Breast epithelium (tissue), 4 donors: Measurements from ENCODE around the gene DNAJC5G. TPM values are rescaled to one million over a fixed set of nuclear protein-coding genes. Genes with fewer than 3 reads are reported as not detected.

Source experiments
- DNase-seq, 2 donors: peaks; one replicate each; pipeline ENCODE4 v3.0.0-alpha.2; 2019; ENCODE audit warnings: low spot score in 2 of 2
- H3K27ac ChIP-seq, 2 donors: fragments of 200-600 bp; sonication (generic) in 1 of 2; one replicate each; pipeline ENCODE4 v1.5.1; 2016 to 2019; ENCODE audit warnings: mild to moderate bottlenecking in 1 of 2
- H3K27me3 ChIP-seq, 2 donors: fragments of 200-600 bp; sonication (generic) in 1 of 2; one replicate each; pipeline versions ENCODE4 v1.5.1 to v1.6.0; 2017 to 2019; ENCODE audit warnings: control low read depth in 1 of 2, mild to moderate bottlenecking in 1 of 2
- H3K36me3 ChIP-seq: fragments of 200-600 bp; one replicate; pipeline ENCODE4 v1.5.1; 2019
- H3K4me1 ChIP-seq, 2 donors: fragments of 200-600 bp; sonication (generic); one replicate each; pipeline ENCODE4 v1.5.1; 2016 to 2019; ENCODE audit warnings: control low read depth in 1 of 2
- H3K4me3 ChIP-seq, 3 donors: fragments of 200-600 bp; sonication (generic); 1 replicate in 2 of 3; 2 replicates in 1 of 3; pipeline ENCODE4 v1.5.1; 2016 to 2019; ENCODE audit warnings: mild to moderate bottlenecking in 3 of 3, moderate library complexity in 2 of 3
- H3K9me3 ChIP-seq, 2 donors: fragments of 200-600 bp; sonication (generic) in 1 of 2; one replicate each; pipeline ENCODE4 v1.5.1; 2016 to 2019; ENCODE audit warnings: control low read depth in 1 of 2
- POLR2A ChIP-seq: fragments of 450-650 bp; IDR thresholded peaks from one replicate; pipeline ENCODE4 v1.6.1; 2016; ENCODE audit warnings: antibody characterized with exemption, mild to moderate bottlenecking, moderate library complexity
- POLR2AphosphoS5 ChIP-seq, 3 donors: sonication (generic); formaldehyde crosslinking; IDR thresholded peaks; one replicate each; pipeline ENCODE4 v1.6.1; 2017; ENCODE audit warnings: antibody characterized with exemption in 3 of 3
- intact Hi-C: fragments of 100-400 bp; cut with DNase I; formaldehyde crosslinking; loops from one replicate; pipeline ENCODE4 v1.15.1; 2023; ENCODE audit warnings: low total_unique reads
- total RNA-seq, 3 donors: library from RNA; depleted of rRNA; stranded (reverse); fragments of >200 nt; gene quantifications; one replicate each; pipeline ENCODE4 v1.1.0, GENCODE V29; 2016
- TF ChIP-seq, protein P1 (sequence below), 3 donors: fragments of 450-650 bp; IDR thresholded peaks; one replicate each; pipeline ENCODE4 v1.5.1; 2016 to 2017; ENCODE audit warnings: antibody characterized with exemption in 3 of 3, mild to moderate bottlenecking in 3 of 3, moderate library complexity in 3 of 3

DNAJC5G gene
- total RNA-seq, 3 donors from 2014 or later, result not detected

- intact Hi-C loops, result loop anchor here (5.0 kb wide), 1 partner anchor 774 kb away; no protein-coding TSS in a partner anchor
- peak; percentile 92 to 95 for DNase-seq
- TF ChIP-seq POLR2A, result peak; percentile 93
- TF ChIP-seq, protein P1, sequence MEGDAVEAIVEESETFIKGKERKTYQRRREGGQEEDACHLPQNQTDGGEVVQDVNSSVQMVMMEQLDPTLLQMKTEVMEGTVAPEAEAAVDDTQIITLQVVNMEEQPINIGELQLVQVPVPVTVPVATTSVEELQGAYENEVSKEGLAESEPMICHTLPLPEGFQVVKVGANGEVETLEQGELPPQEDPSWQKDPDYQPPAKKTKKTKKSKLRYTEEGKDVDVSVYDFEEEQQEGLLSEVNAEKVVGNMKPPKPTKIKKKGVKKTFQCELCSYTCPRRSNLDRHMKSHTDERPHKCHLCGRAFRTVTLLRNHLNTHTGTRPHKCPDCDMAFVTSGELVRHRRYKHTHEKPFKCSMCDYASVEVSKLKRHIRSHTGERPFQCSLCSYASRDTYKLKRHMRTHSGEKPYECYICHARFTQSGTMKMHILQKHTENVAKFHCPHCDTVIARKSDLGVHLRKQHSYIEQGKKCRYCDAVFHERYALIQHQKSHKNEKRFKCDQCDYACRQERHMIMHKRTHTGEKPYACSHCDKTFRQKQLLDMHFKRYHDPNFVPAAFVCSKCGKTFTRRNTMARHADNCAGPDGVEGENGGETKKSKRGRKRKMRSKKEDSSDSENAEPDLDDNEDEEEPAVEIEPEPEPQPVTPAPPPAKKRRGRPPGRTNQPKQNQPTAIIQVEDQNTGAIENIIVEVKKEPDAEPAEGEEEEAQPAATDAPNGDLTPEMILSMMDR (IDR thresholded peaks at IDR 0.05), result peak in 1 of 3 donors; percentile 10
- peak; percentile 96 to 99 (median 97) for TF ChIP-seq POLR2AphosphoS5 (IDR thresholded peaks at IDR 0.05)
- Histone ChIP-seq H3K4me1 (peaks cover 0 to 18% of the 10 kb centered on the region in 2 donors), H3K36me3 (peaks cover under 1% of the 10 kb centered on the region), H3K9me3 (no peaks in the 10 kb centered on the region), H3K27ac (peak within 1 kb of the TSS; percentile 99), H3K27me3 (no peaks in the 10 kb centered on the region), H3K4me3 (peak within 1 kb of the TSS; percentile 76 to 86 (median 81))
These were observed 47.7 kb downstream of the DNAJC5G start, which contains the start of gene MPV17 for GRCh38 chr2:27322766-27323595. MPV17 (minus strand) TSS chr2:27323097; CDS start chr2:27322517, 580 bp downstream.

- TF ChIP-seq POLR2A, result no peak
- TF ChIP-seq POLR2AphosphoS5 (IDR thresholded peaks at IDR 0.05), result no peak
- TF ChIP-seq, protein P1 (IDR thresholded peaks at IDR 0.05), result no peak
- Histone ChIP-seq H3K4me3 (peak overlapping the region; percentile 76 to 86 (median 81)), H3K27me3 (no peaks in the 10 kb centered on the region), H3K27ac (peak overlapping the region; percentile 99), H3K36me3 (peaks cover 8% of the 10 kb centered on the region), H3K9me3 (no peaks in the 10 kb centered on the region), H3K4me1 (peaks cover 0 to 18% of the 10 kb centered on the region in 2 donors)
- intact Hi-C loops, result loop anchor here (5.0 kb wide), 1 partner anchor 774 kb away; no protein-coding TSS in a partner anchor
- no peak for DNase-seq
These were observed 48.5 kb downstream of the DNAJC5G start for GRCh38 chr2:27323596-27324285.

GRCh38 chr2:27324720-27325119, 49.5 kb downstream of the DNAJC5G start:
- H3K4me3 ChIP-seq, result no peak overlapping the region
- intact Hi-C loops, result loop anchor here (5.0 kb wide), 1 partner anchor 773 kb away; no protein-coding TSS in a partner anchor
- peaks cover 0 to 18% of the 10 kb centered on the region in 2 donors for H3K4me1 ChIP-seq
- no peak for DNase-seq
- H3K36me3 ChIP-seq, result peaks cover 9% of the 10 kb centered on the region
- TF ChIP-seq POLR2A, result no peak
- TF ChIP-seq, protein P1 (IDR thresholded peaks at IDR 0.05), result no peak
- no peak for TF ChIP-seq POLR2AphosphoS5 (IDR thresholded peaks at IDR 0.05)
- no peaks in the 10 kb centered on the region for H3K9me3 ChIP-seq
- no peak overlapping the region for H3K27ac ChIP-seq
- no peaks in the 10 kb centered on the region for H3K27me3 ChIP-seq

Other genes with a start within 250 kb of the DNAJC5G start
- 10 to 100 TPM; 41.1 to 56.0 (median 47.3) TPM for gene TMEM214, start 242.5 kb upstream of the DNAJC5G start, total RNA-seq
- 10 to 100 TPM; 12.5 to 21.5 (median 16.1) TPM for gene AGBL5, start 223.8 kb upstream of the DNAJC5G start, total RNA-seq
- gene OST4, start 203.8 kb upstream of the DNAJC5G start, total RNA-seq, result 100 to 1,000 TPM; 271 to 309 (median 281) TPM
- 10 to 100 TPM; 25.6 to 94.7 (median 26.9) TPM for gene EMILIN1, start 196.8 kb upstream of the DNAJC5G start, total RNA-seq
- 1 to 10 TPM; 2.2 to 4.1 (median 3.6) TPM for gene KHK, start 188.7 kb upstream of the DNAJC5G start, total RNA-seq
- 10 to 100 TPM in 1 of 3 donors, 1 to 10 TPM in 2; 3.2 to 16.4 (median 3.4) TPM for gene CGREF1, start 156.3 kb upstream of the DNAJC5G start, total RNA-seq
- gene ABHD1, start 151.6 kb upstream of the DNAJC5G start, total RNA-seq, result under 1 TPM in 2 of 3 donors, not detected in 1; 0.29 to 0.80 TPM
- 100 to 1,000 TPM in 1 of 3 donors, 10 to 100 TPM in 2; 51.5 to 113 (median 69.4) TPM for gene PREB, start 140.8 kb upstream of the DNAJC5G start, total RNA-seq
- gene PRR30, start 136.0 kb upstream of the DNAJC5G start, total RNA-seq, result not detected
- not detected for gene TCF23, start 126.4 kb upstream of the DNAJC5G start, total RNA-seq
- 100 to 1,000 TPM; 146 to 243 (median 177) TPM for gene ATRAID, start 63.4 kb upstream of the DNAJC5G start, total RNA-seq
- 10 to 100 TPM; 43.4 to 86.2 (median 84.9) TPM for gene SLC5A6, start 63.2 kb upstream of the DNAJC5G start, total RNA-seq
- 10 to 100 TPM; 15.5 to 33.4 (median 17.3) TPM for gene CAD, start 58.1 kb upstream of the DNAJC5G start, total RNA-seq
- under 1 TPM in 1 of 3 donors, not detected in 2; 0.33 TPM for gene SLC30A3, start 12.4 kb upstream of the DNAJC5G start, total RNA-seq
- under 1 TPM in 2 of 3 donors, not detected in 1; 0.15 to 0.66 TPM for gene TRIM54, start 7.0 kb downstream of the DNAJC5G start, total RNA-seq
- gene UCN, start 33.0 kb downstream of the DNAJC5G start, total RNA-seq, result 1 to 10 TPM in 2 of 3 donors, under 1 TPM in 1; 0.80 to 8.8 (median 4.6) TPM
- 10 to 100 TPM; 72.8 to 95.1 (median 79.4) TPM for gene MPV17, start 47.7 kb downstream of the DNAJC5G start, total RNA-seq
- gene GTF3C2, start 81.3 kb downstream of the DNAJC5G start, total RNA-seq, result 10 to 100 TPM; 32.6 to 63.5 (median 55.7) TPM
- 10 to 100 TPM; 38.1 to 48.9 (median 47.9) TPM for gene EIF2B4, start 94.9 kb downstream of the DNAJC5G start, total RNA-seq
- gene SNX17, start 95.2 kb downstream of the DNAJC5G start, total RNA-seq, result 100 to 1,000 TPM; 109 to 121 (median 116) TPM
- 10 to 100 TPM in 2 of 3 donors, 1 to 10 TPM in 1; 5.9 to 22.5 (median 15.7) TPM for gene ZNF513, start 105.3 kb downstream of the DNAJC5G start, total RNA-seq
- 10 to 100 TPM; 46.2 to 59.0 (median 54.4) TPM for gene PPM1G, start 134.2 kb downstream of the DNAJC5G start, total RNA-seq
- 10 to 100 TPM; 70.5 to 87.5 (median 80.3) TPM for gene NRBP1, start 153.2 kb downstream of the DNAJC5G start, total RNA-seq
- gene KRTCAP3, start 166.9 kb downstream of the DNAJC5G start, total RNA-seq, result 10 to 100 TPM in 2 of 3 donors, 1 to 10 TPM in 1; 3.8 to 31.2 (median 14.7) TPM
- 10 to 100 TPM; 28.2 to 51.5 (median 32.1) TPM for gene IFT172, start 214.3 kb downstream of the DNAJC5G start, total RNA-seq
- gene FNDC4, start 219.8 kb downstream of the DNAJC5G start, total RNA-seq, result 10 to 100 TPM; 12.4 to 57.7 (median 57.3) TPM
- 1 to 10 TPM in 2 of 3 donors, not detected in 1; 1.8 to 3.9 TPM for gene GCKR, start 221.4 kb downstream of the DNAJC5G start, total RNA-seq